Chondrocyte (in vitro differentiated cells): Measurements from ENCODE around the gene MAPK4. TPM values are rescaled to one million over a fixed set of nuclear protein-coding genes. Genes with fewer than 3 reads are reported as not detected.

Source experiments
- DNase-seq: peaks from one replicate; pipeline ENCODE4 v3.0.0; 2021; ENCODE audit warnings: mixed read lengths, low spot score
- H3K27ac Mint-ChIP-seq: one replicate; pipeline ENCODE4 v1.8.0; 2021; ENCODE audit warnings: mild to moderate bottlenecking, moderate library complexity, mixed read lengths; ENCODE audit not compliant: unreplicated experiment
- H3K27me3 Mint-ChIP-seq: 2 replicates; pipeline ENCODE4 v1.8.0; 2021; ENCODE audit warnings: low read depth, mixed read lengths
- H3K36me3 Mint-ChIP-seq: 2 replicates; pipeline ENCODE4 v1.8.0; 2021; ENCODE audit warnings: low read depth, mixed read lengths
- H3K4me1 Mint-ChIP-seq: 2 replicates; pipeline ENCODE4 v1.8.0; 2021; ENCODE audit warnings: low read depth, mild to moderate bottlenecking, mixed read lengths
- H3K4me3 Mint-ChIP-seq: one replicate; pipeline ENCODE4 v1.8.0; 2021; ENCODE audit warnings: mild to moderate bottlenecking, moderate library complexity, mixed read lengths; ENCODE audit not compliant: unreplicated experiment
- H3K9me3 Mint-ChIP-seq: 2 replicates; pipeline ENCODE4 v1.8.0; 2021; ENCODE audit warnings: low read depth, mixed read lengths
- CTCF ChIP-seq: fragments of 200-600 bp; sonication (generic); IDR thresholded peaks from 2 replicates; pipeline ENCODE4 v1.5.0; 2021; ENCODE audit warnings: antibody characterized with exemption, mild to moderate bottlenecking, moderate library complexity
- total RNA-seq: library from RNA; stranded (reverse); gene quantifications from 3 replicates; pipeline ENCODE4 v1.2.1, GENCODE V29; 2021

Gene MAPK4
- total RNA-seq, 1 donor from 2014 or later: 0.30 TPM

- no peak for DNase-seq
- H3K27me3 Mint-ChIP-seq: peaks cover 4% of the 10 kb centered on the region
- no peaks in the 10 kb centered on the region for H3K4me1 Mint-ChIP-seq
- no peak overlapping the region for H3K4me3 Mint-ChIP-seq
- no peaks in the 10 kb centered on the region for H3K9me3 Mint-ChIP-seq
- H3K27ac Mint-ChIP-seq: no peak overlapping the region
- TF ChIP-seq CTCF: no peak
- no peaks in the 10 kb centered on the region for H3K36me3 Mint-ChIP-seq
Observed at GRCh38 chr18:50682852-50683251, 123.0 kb downstream of the MAPK4 start.

- no peak overlapping the region for H3K27ac Mint-ChIP-seq
- no peak for TF ChIP-seq CTCF
- H3K36me3 Mint-ChIP-seq: no peaks in the 10 kb centered on the region
- no peaks in the 10 kb centered on the region for H3K4me1 Mint-ChIP-seq
- no peak overlapping the region for H3K4me3 Mint-ChIP-seq
- DNase-seq: no peak
- peaks cover 6% of the 10 kb centered on the region for H3K27me3 Mint-ChIP-seq
- H3K9me3 Mint-ChIP-seq: no peaks in the 10 kb centered on the region
Observed at GRCh38 chr18:50686409-50686808, 126.5 kb downstream of the MAPK4 start.

- H3K27me3 Mint-ChIP-seq: peaks cover 5% of the 10 kb centered on the region
- no peaks in the 10 kb centered on the region for H3K36me3 Mint-ChIP-seq
- DNase-seq: no peak
- H3K4me1 Mint-ChIP-seq: no peaks in the 10 kb centered on the region
- TF ChIP-seq CTCF: no peak
- H3K9me3 Mint-ChIP-seq: no peaks in the 10 kb centered on the region
- H3K4me3 Mint-ChIP-seq: no peak overlapping the region
- no peak overlapping the region for H3K27ac Mint-ChIP-seq
Observed at GRCh38 chr18:50687491-50687890, 127.6 kb downstream of the MAPK4 start.

GRCh38 chr18:50689578-50689977 lies 129.7 kb downstream of the MAPK4 start:
- H3K36me3 Mint-ChIP-seq: no peaks in the 10 kb centered on the region
- no peak overlapping the region for H3K27ac Mint-ChIP-seq
- peaks cover 8% of the 10 kb centered on the region for H3K27me3 Mint-ChIP-seq
- H3K9me3 Mint-ChIP-seq: no peaks in the 10 kb centered on the region
- no peak overlapping the region for H3K4me3 Mint-ChIP-seq
- no peaks in the 10 kb centered on the region for H3K4me1 Mint-ChIP-seq
- TF ChIP-seq CTCF: no peak
- no peak for DNase-seq

- Mint-ChIP-seq H3K4me3 (no peak overlapping the region), H3K4me1 (no peaks in the 10 kb centered on the region), H3K27me3 (peaks cover 8% of the 10 kb centered on the region), H3K27ac (no peak overlapping the region), H3K9me3 (no peaks in the 10 kb centered on the region), H3K36me3 (no peaks in the 10 kb centered on the region)
- no peak for TF ChIP-seq CTCF
- DNase-seq: no peak
Observed at GRCh38 chr18:50694147-50694546, 134.3 kb downstream of the MAPK4 start.
